PC-3 (cell line): ENCODE results near the gene MAJIN. TPM values are rescaled to one million over a fixed set of nuclear protein-coding genes. Genes with fewer than 3 reads are reported as not detected.

ENCODE experiments used
- ATAC-seq: fragments of 200-7000 bp; cut with Tn5 transposase; 2 replicates; pipeline ENCODE4 v1.9.1; 2020; ENCODE audit warnings: mild to moderate bottlenecking, moderate library complexity
- BruUV-seq: library from RNA; stranded (reverse); fragments of 400-500 nt; replicated peaks from 2 replicates; lab custom pipeline; 2021; lab: Mats Ljungman, UMichigan
- CTCF ChIA-PET: fragments of 300-600 bp; sonication (Branson Sonifier 250); formaldehyde crosslinking; loops from one replicate; lab custom pipeline; 2022; ENCODE audit warnings: antibody characterized with exemption; lab: Charles Lee
- POLR2A ChIA-PET: fragments of 300-600 bp; sonication (Branson Sonifier 250); formaldehyde crosslinking; loops from one replicate; lab custom pipeline; 2022; ENCODE audit warnings: antibody characterized with exemption; ENCODE audit not compliant: unreplicated experiment; lab: Charles Lee
- DNase-seq: peaks from one replicate; pipeline ENCODE4 v3.0.0-alpha.2; 2015
- H2AFZ ChIP-seq: fragments of 300-600 bp; sonication (generic); 2 replicates; pipeline ENCODE4 v1.6.0; 2016; ENCODE audit warnings: antibody characterized with exemption, low read length
- H3F3A ChIP-seq: fragments of 300-600 bp; sonication (generic); one replicate; pipeline ENCODE4 v1.6.0; 2017; ENCODE audit warnings: antibody characterized with exemption, low read length, control low read depth, mild to moderate bottlenecking; ENCODE audit not compliant: unreplicated experiment
- H3K27ac ChIP-seq: fragments of 300-600 bp; sonication (generic); 2 replicates; pipeline ENCODE4 v1.5.1; 2016; ENCODE audit warnings: mild to moderate bottlenecking, low read length
- H3K27me3 ChIP-seq: fragments of 300-600 bp; sonication (generic); 2 replicates; pipeline ENCODE4 v1.6.1; 2016; ENCODE audit warnings: low read length, mixed read lengths
- H3K36me3 ChIP-seq: fragments of 300-600 bp; sonication (generic); 2 replicates; pipeline ENCODE4 v1.6.1; 2016; ENCODE audit warnings: low read depth, mixed run types, low read length, mixed read lengths
- H3K4me1 ChIP-seq: fragments of 300-600 bp; sonication (generic); 2 replicates; pipeline ENCODE4 v1.5.1; 2016; ENCODE audit warnings: low read length; ENCODE audit not compliant: insufficient read depth
- H3K4me2 ChIP-seq: fragments of 300-600 bp; sonication (generic); 2 replicates; pipeline ENCODE4 v1.6.0; 2016; ENCODE audit warnings: low read length
- H3K4me3 ChIP-seq: fragments of 300-600 bp; sonication (generic); 2 replicates; pipeline ENCODE4 v1.5.1; 2016; ENCODE audit warnings: mild to moderate bottlenecking, low read length, mixed read lengths
- H3K79me2 ChIP-seq: fragments of 300-600 bp; sonication (generic); 2 replicates; pipeline ENCODE4 v1.6.1; 2017; ENCODE audit warnings: low read length, mixed read lengths
- H3K9ac ChIP-seq: fragments of 300-600 bp; sonication (generic); 2 replicates; pipeline ENCODE4 v1.6.0; 2016; ENCODE audit warnings: mild to moderate bottlenecking, low read length
- H3K9me2 ChIP-seq: fragments of 300-600 bp; sonication (generic); replicated peaks from 2 replicates; pipeline ENCODE4 v1.6.1; 2016; ENCODE audit warnings: mixed run types, low read length, mixed read lengths
- H3K9me3 ChIP-seq: fragments of 300-600 bp; sonication (generic); 2 replicates; pipeline ENCODE4 v1.6.1; 2016; ENCODE audit warnings: low read length, mixed read lengths
- H4K20me1 ChIP-seq: fragments of 300-600 bp; sonication (generic); 2 replicates; pipeline ENCODE4 v1.6.1; 2016; ENCODE audit warnings: low read length, mixed read lengths
- EZH2 ChIP-seq: fragments of 300-600 bp; sonication (generic); IDR thresholded peaks from one replicate; pipeline ENCODE4 v1.6.1; 2017; ENCODE audit warnings: antibody characterized with exemption, mild to moderate bottlenecking, low read length; ENCODE audit not compliant: unreplicated experiment
- EZH2phosphoT487 ChIP-seq: fragments of 300-600 bp; sonication (generic); IDR thresholded peaks from 2 replicates; pipeline ENCODE4 v1.6.1; 2018; ENCODE audit warnings: mild to moderate bottlenecking, antibody characterized with exemption, low read length, borderline replicate concordance
- intact Hi-C: fragments of 100-400 bp; cut with micrococcal nuclease; formaldehyde crosslinking; loops from 2 replicates; pipeline ENCODE4 v1.9.0; 2023
- total RNA-seq: library from RNA; depleted of rRNA; stranded (reverse); fragments of >200 nt; gene quantifications from 2 replicates; pipeline ENCODE4 v1.2.3, GENCODE V29; 2014
- TF ChIP-seq, protein P1 (sequence below): fragments of 300-600 bp; sonication (generic); conservative IDR thresholded peaks from 2 replicates; pipeline ENCODE4 v1.5.1; 2017; ENCODE audit warnings: antibody characterized with exemption, low read depth, mild to moderate bottlenecking, low read length

Gene MAJIN
- total RNA-seq, 1 experiment from 2014 or later: not detected

DNA sequence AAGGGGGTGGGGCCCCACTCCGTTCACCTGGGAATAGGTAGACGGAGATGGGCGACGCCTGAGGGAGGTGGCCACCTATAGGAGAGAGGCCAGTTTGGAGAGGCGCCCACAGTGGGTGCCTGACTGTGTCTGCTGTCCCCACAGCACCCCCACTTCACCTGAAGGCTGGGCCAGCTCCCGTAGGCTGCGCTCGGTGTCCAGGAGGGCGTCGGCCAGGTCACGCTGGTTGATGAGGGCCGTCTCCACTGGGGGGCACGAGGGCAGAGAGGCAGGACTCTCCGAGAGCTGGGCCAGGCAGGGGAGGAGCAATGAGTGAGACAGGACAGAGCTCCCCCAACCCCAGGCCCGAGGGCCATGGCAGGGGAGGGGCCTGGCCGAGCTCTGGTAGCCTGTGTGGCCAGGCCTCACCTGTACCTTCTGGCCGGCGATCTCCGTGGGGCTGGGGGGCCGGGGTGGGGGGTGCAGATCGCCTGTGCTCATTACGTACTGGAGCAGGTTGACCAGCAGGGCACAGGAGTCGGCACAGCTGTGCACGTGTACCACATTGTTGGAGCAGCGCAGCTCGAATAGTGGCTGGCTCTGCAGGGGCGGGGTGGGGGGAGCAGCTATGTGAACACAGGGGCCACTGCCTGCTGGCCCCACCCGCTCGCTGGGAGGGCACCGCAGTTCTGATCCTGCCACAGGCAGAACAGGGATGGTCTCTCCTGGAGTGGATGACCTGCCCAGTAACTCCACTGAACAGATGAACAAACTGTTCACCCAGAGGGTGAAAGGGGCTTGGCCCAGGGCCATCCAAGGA, 69.6 kb downstream of the MAJIN start:
- Histone ChIP-seq H3K4me2 (no peak overlapping the region), H2AFZ (no peak overlapping the region), H3K27ac (no peak overlapping the region), H3K79me2 (no peaks in the 10 kb centered on the region), H4K20me1 (no peaks in the 10 kb centered on the region), H3K4me3 (no peak overlapping the region), H3K4me1 (peaks cover 7% of the 10 kb centered on the region; the same call in 1 of the 2 replicates), H3F3A (no peaks in the 10 kb centered on the region), H3K9ac (no peak overlapping the region), H3K9me3 (no peaks in the 10 kb centered on the region), H3K9me2 (no peaks in the 10 kb centered on the region), H3K36me3 (peaks cover 23% of the 10 kb centered on the region), H3K27me3 (no peaks in the 10 kb centered on the region)
- TF ChIP-seq EZH2: no peak
- TF ChIP-seq, protein P1, sequence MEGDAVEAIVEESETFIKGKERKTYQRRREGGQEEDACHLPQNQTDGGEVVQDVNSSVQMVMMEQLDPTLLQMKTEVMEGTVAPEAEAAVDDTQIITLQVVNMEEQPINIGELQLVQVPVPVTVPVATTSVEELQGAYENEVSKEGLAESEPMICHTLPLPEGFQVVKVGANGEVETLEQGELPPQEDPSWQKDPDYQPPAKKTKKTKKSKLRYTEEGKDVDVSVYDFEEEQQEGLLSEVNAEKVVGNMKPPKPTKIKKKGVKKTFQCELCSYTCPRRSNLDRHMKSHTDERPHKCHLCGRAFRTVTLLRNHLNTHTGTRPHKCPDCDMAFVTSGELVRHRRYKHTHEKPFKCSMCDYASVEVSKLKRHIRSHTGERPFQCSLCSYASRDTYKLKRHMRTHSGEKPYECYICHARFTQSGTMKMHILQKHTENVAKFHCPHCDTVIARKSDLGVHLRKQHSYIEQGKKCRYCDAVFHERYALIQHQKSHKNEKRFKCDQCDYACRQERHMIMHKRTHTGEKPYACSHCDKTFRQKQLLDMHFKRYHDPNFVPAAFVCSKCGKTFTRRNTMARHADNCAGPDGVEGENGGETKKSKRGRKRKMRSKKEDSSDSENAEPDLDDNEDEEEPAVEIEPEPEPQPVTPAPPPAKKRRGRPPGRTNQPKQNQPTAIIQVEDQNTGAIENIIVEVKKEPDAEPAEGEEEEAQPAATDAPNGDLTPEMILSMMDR: no peak
- no peak for TF ChIP-seq EZH2phosphoT487
- BruUV-seq: no TSS peak
- DNase-seq: no peak
- intact Hi-C loops: no loop called here
- ATAC-seq: no peak
- POLR2A ChIA-PET: no interaction called here
- CTCF ChIA-PET: no interaction called here

DNA sequence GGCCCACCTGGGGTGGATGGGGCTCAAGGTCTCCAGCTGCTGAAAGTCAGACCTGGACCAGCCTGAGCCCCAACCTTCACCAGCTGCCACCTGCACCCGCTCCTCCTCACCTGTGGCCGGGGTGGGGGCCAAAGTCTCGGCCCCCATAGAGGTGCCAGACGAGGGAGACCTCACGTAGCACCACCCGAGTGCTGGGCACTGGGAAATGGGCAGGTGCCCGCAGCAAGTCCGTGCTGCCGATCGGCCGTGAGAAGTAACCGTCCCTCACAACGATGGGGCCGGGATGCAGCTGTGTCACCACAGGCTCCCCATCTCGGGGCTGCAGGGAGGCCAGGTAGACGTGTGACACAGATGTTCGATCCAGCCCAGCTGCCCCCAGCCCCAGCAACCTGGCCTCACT, 71.1 kb downstream of the MAJIN start:
- Histone ChIP-seq H3K79me2 (no peaks in the 10 kb centered on the region), H3K4me2 (no peak overlapping the region), H3K4me1 (peaks cover 7% of the 10 kb centered on the region; the same call in 1 of the 2 replicates), H3K27me3 (no peaks in the 10 kb centered on the region), H2AFZ (no peak overlapping the region), H3K9me3 (no peaks in the 10 kb centered on the region), H3K27ac (peak overlapping the region; percentile 21; the same call in 1 of the 2 replicates), H3K9me2 (no peaks in the 10 kb centered on the region), H3F3A (no peaks in the 10 kb centered on the region), H3K36me3 (peaks cover 19% of the 10 kb centered on the region), H3K4me3 (no peak overlapping the region), H4K20me1 (no peaks in the 10 kb centered on the region), H3K9ac (no peak overlapping the region)
- DNase-seq (no peak), ATAC-seq (no peak)
- POLR2A ChIA-PET: no interaction called here
- no TSS peak for BruUV-seq
- CTCF ChIA-PET: no interaction called here
- TF ChIP-seq EZH2 (no peak), EZH2phosphoT487 (no peak)
- TF ChIP-seq, protein P1: no peak
- intact Hi-C loops: no loop called here

DNA sequence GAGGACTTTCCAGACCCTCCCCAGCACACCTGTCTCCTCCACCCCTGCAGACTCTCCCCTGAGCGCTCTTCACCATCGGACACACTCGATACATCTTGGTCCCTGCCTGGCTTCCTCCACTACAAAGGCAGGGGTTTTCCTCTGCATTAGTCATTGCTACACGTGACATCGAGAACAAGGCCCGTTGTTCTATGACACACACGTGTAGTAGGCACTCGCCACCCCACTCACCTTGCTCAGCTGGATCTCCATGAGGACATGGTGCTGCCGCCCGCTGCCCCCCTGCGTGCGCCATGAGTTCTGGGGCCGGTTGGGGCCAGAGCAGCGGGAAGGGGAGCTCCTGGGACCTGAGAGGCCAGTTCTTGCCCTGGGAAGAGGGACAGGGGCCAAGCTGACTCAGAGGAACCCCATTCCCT, 71.6 kb downstream of the MAJIN start:
- intact Hi-C loops: no loop called here
- Histone ChIP-seq H3K27ac (peak overlapping the region; percentile 21; the same call in 1 of the 2 replicates), H3K79me2 (no peaks in the 10 kb centered on the region), H3K9ac (no peak overlapping the region), H2AFZ (no peak overlapping the region), H3K9me2 (no peaks in the 10 kb centered on the region), H3K36me3 (peaks cover 16% of the 10 kb centered on the region), H3K9me3 (no peaks in the 10 kb centered on the region), H3K27me3 (no peaks in the 10 kb centered on the region), H4K20me1 (no peaks in the 10 kb centered on the region), H3F3A (no peaks in the 10 kb centered on the region), H3K4me2 (no peak overlapping the region), H3K4me3 (no peak overlapping the region), H3K4me1 (peaks cover 7% of the 10 kb centered on the region; the same call in 1 of the 2 replicates)
- ATAC-seq: peak; percentile 71
- DNase-seq: peak; percentile 59
- no TSS peak for BruUV-seq
- TF ChIP-seq EZH2 (no peak), EZH2phosphoT487 (no peak)
- TF ChIP-seq, protein P1: no peak
- ChIA-PET CTCF (interaction anchor here (0.7 kb wide), 1 partner anchor 12 kb away, joined by 14 read pairs; no protein-coding TSS in a partner anchor), POLR2A (no interaction called here)
